Measurements from ENCODE around the gene MAST4.

MAST4 gene

GRCh38 chr5:66958980-66959641 is 362.9 kb downstream of the MAST4 start:
- WGBS = 7% methylated on average over 11 of the region's 11 CpGs
- Histone ChIP-seq H3K9ac (ENCODE audit: low read length) (peak overlapping the region; percentile 84), H3K18ac (ENCODE audit: low read depth in 1 of 2, low read length in 2 of 2) (peak overlapping the region in 1 of 2 experiments; percentile 16), H2AFZ (ENCODE audit: low read depth, low read length) (peak overlapping the region; percentile 0), H2BK12ac (ENCODE audit: low read length in 2 of 2) (no peak overlapping the region), H4K91ac (ENCODE audit: low read length) (peak overlapping the region; percentile 48), H3K27ac (ENCODE audit: low read length, poor library complexity, severe bottlenecking) (peak overlapping the region; percentile 75), H3K4me3 (ENCODE audit: insufficient read depth in 1 of 2, low read depth in 1 of 2, low read length in 2 of 2) (peak overlapping the region; percentile 40 to 82), H3K14ac (ENCODE audit: low read length in 2 of 2) (no peak overlapping the region), H2BK15ac (ENCODE audit: low read depth, poor library complexity, severe bottlenecking) (peak overlapping the region; percentile 49), H3K4me2 (ENCODE audit: low read length, poor library complexity, severe bottlenecking) (peak overlapping the region; percentile 88), H2BK5ac (ENCODE audit: low read depth, low read length, poor library complexity, severe bottlenecking) (no peak overlapping the region), H3K23ac (ENCODE audit: low read length in 2 of 2) (no peak overlapping the region), H3K4me1 (ENCODE audit: control insufficient read depth, insufficient read depth, low read depth, low read length) (peaks cover 2% of the 10 kb centered on the region), H3K79me1 (replicated peaks; ENCODE audit: low read length, poor library complexity, severe bottlenecking) (peaks cover 5% of the 10 kb centered on the region), H3K4ac (ENCODE audit: low read depth in 1 of 2, low read length in 2 of 2) (no peak overlapping the region), H2AK5ac (ENCODE audit: low read length, severe bottlenecking) (no peak overlapping the region), H4K8ac (ENCODE audit: low read length) (peak overlapping the region; percentile 75), H3K36me3 (ENCODE audit: control insufficient read depth in 1 of 2, insufficient read depth in 2 of 2, low read depth in 1 of 2, low read length in 2 of 2) (no peaks in the 10 kb centered on the region), H3K27me3 (ENCODE audit: control insufficient read depth in 1 of 2, insufficient read depth in 1 of 2, low read length in 2 of 2) (no peaks in the 10 kb centered on the region), H2BK120ac (ENCODE audit: low read depth, low read length) (peak overlapping the region; percentile 2), H3K9me3 (ENCODE audit: control insufficient read depth, low read length) (no peaks in the 10 kb centered on the region)
- DNase-seq = peak; percentile 89

- H3K79me1 ChIP-seq (replicated peaks; ENCODE audit: low read length, poor library complexity, severe bottlenecking) = peaks cover 5% of the 10 kb centered on the region
- H2BK120ac ChIP-seq (ENCODE audit: low read depth, low read length) = no peak overlapping the region
- WGBS = 29% methylated on average over 1 of the region's 2 CpGs
- no peaks in the 10 kb centered on the region for H3K36me3 ChIP-seq (ENCODE audit: control insufficient read depth in 1 of 2, insufficient read depth in 2 of 2, low read depth in 1 of 2, low read length in 2 of 2)
- H3K18ac ChIP-seq (ENCODE audit: low read depth in 1 of 2, low read length in 2 of 2) = no peak overlapping the region
- no peak overlapping the region for H2BK5ac ChIP-seq (ENCODE audit: low read depth, low read length, poor library complexity, severe bottlenecking)
- H3K9me3 ChIP-seq (ENCODE audit: control insufficient read depth, low read length) = no peaks in the 10 kb centered on the region
- no peak overlapping the region for H4K91ac ChIP-seq (ENCODE audit: low read length)
- H3K4me3 ChIP-seq (ENCODE audit: insufficient read depth in 1 of 2, low read depth in 1 of 2, low read length in 2 of 2) = peak overlapping the region in 1 of 2 experiments; percentile 82
- H3K27me3 ChIP-seq (ENCODE audit: control insufficient read depth in 1 of 2, insufficient read depth in 1 of 2, low read length in 2 of 2) = no peaks in the 10 kb centered on the region
- peak; percentile 79 for DNase-seq
- peak overlapping the region; percentile 84 for H3K9ac ChIP-seq (ENCODE audit: low read length)
- H3K4ac ChIP-seq (ENCODE audit: low read depth in 1 of 2, low read length in 2 of 2) = no peak overlapping the region
- peak overlapping the region; percentile 75 for H3K27ac ChIP-seq (ENCODE audit: low read length, poor library complexity, severe bottlenecking)
- H2AK5ac ChIP-seq (ENCODE audit: low read length, severe bottlenecking) = peak overlapping the region; percentile 23
- no peak overlapping the region for H3K14ac ChIP-seq (ENCODE audit: low read length in 2 of 2)
- H2BK15ac ChIP-seq (ENCODE audit: low read depth, poor library complexity, severe bottlenecking) = no peak overlapping the region
- H2AFZ ChIP-seq (ENCODE audit: low read depth, low read length) = no peak overlapping the region
- H2BK12ac ChIP-seq (ENCODE audit: low read length in 2 of 2) = no peak overlapping the region
- H3K23ac ChIP-seq (ENCODE audit: low read length in 2 of 2) = no peak overlapping the region
- peak overlapping the region; percentile 61 for H3K4me2 ChIP-seq (ENCODE audit: low read length, poor library complexity, severe bottlenecking)
- H4K8ac ChIP-seq (ENCODE audit: low read length) = no peak overlapping the region
- peaks cover 2% of the 10 kb centered on the region for H3K4me1 ChIP-seq (ENCODE audit: control insufficient read depth, insufficient read depth, low read depth, low read length)
Measured at GRCh38 chr5:66959653-66960052, 363.5 kb downstream of the MAST4 start.

GRCh38 chr5:66960369-66961137 is 364.4 kb downstream of the MAST4 start:
- Histone ChIP-seq H3K27me3 (ENCODE audit: control insufficient read depth in 1 of 2, insufficient read depth in 1 of 2, low read length in 2 of 2) (no peaks in the 10 kb centered on the region), H3K4me1 (ENCODE audit: control insufficient read depth, insufficient read depth, low read depth, low read length) (peaks cover 2% of the 10 kb centered on the region), H3K9me3 (ENCODE audit: control insufficient read depth, low read length) (no peaks in the 10 kb centered on the region), H3K18ac (ENCODE audit: low read depth in 1 of 2, low read length in 2 of 2) (no peak overlapping the region), H3K23ac (ENCODE audit: low read length in 2 of 2) (no peak overlapping the region), H3K79me1 (replicated peaks; ENCODE audit: low read length, poor library complexity, severe bottlenecking) (peaks cover 5% of the 10 kb centered on the region), H3K4me2 (ENCODE audit: low read length, poor library complexity, severe bottlenecking) (peak overlapping the region; percentile 41), H4K91ac (ENCODE audit: low read length) (no peak overlapping the region), H3K9ac (ENCODE audit: low read length) (peak overlapping the region; percentile 84), H4K8ac (ENCODE audit: low read length) (no peak overlapping the region), H3K36me3 (ENCODE audit: control insufficient read depth in 1 of 2, insufficient read depth in 2 of 2, low read depth in 1 of 2, low read length in 2 of 2) (no peaks in the 10 kb centered on the region), H3K27ac (ENCODE audit: low read length, poor library complexity, severe bottlenecking) (peak overlapping the region; percentile 75), H2BK5ac (ENCODE audit: low read depth, low read length, poor library complexity, severe bottlenecking) (no peak overlapping the region), H2BK12ac (ENCODE audit: low read length in 2 of 2) (no peak overlapping the region), H2AK5ac (ENCODE audit: low read length, severe bottlenecking) (no peak overlapping the region), H2AFZ (ENCODE audit: low read depth, low read length) (no peak overlapping the region), H3K4ac (ENCODE audit: low read depth in 1 of 2, low read length in 2 of 2) (no peak overlapping the region), H2BK15ac (ENCODE audit: low read depth, poor library complexity, severe bottlenecking) (no peak overlapping the region), H3K14ac (ENCODE audit: low read length in 2 of 2) (no peak overlapping the region), H3K4me3 (ENCODE audit: insufficient read depth in 1 of 2, low read depth in 1 of 2, low read length in 2 of 2) (peak overlapping the region in 1 of 2 experiments; percentile 82), H2BK120ac (ENCODE audit: low read depth, low read length) (no peak overlapping the region)
- 0% methylated on average over 4 of the region's 7 CpGs for WGBS
- peak; percentile 32 for DNase-seq

GRCh38 chr5:66963559-66963971 is 367.4 kb downstream of the MAST4 start:
- no peak overlapping the region for H2BK15ac ChIP-seq (ENCODE audit: low read depth, poor library complexity, severe bottlenecking)
- H3K9me3 ChIP-seq (ENCODE audit: control insufficient read depth, low read length) = no peaks in the 10 kb centered on the region
- no peak overlapping the region for H2BK5ac ChIP-seq (ENCODE audit: low read depth, low read length, poor library complexity, severe bottlenecking)
- no peak overlapping the region for H3K4ac ChIP-seq (ENCODE audit: low read depth in 1 of 2, low read length in 2 of 2)
- H2AK5ac ChIP-seq (ENCODE audit: low read length, severe bottlenecking) = no peak overlapping the region
- H3K27me3 ChIP-seq (ENCODE audit: control insufficient read depth in 1 of 2, insufficient read depth in 1 of 2, low read length in 2 of 2) = no peaks in the 10 kb centered on the region
- H4K8ac ChIP-seq (ENCODE audit: low read length) = peak overlapping the region; percentile 79
- H3K14ac ChIP-seq (ENCODE audit: low read length in 2 of 2) = no peak overlapping the region
- no peaks in the 10 kb centered on the region for H3K36me3 ChIP-seq (ENCODE audit: control insufficient read depth in 1 of 2, insufficient read depth in 2 of 2, low read depth in 1 of 2, low read length in 2 of 2)
- peak; percentile 88 for DNase-seq
- H2AFZ ChIP-seq (ENCODE audit: low read depth, low read length) = peak overlapping the region; percentile 36
- peaks cover 2% of the 10 kb centered on the region for H3K4me1 ChIP-seq (ENCODE audit: control insufficient read depth, insufficient read depth, low read depth, low read length)
- peak overlapping the region; percentile 53 for H3K9ac ChIP-seq (ENCODE audit: low read length)
- no peak overlapping the region for H2BK120ac ChIP-seq (ENCODE audit: low read depth, low read length)
- no peak overlapping the region for H3K4me3 ChIP-seq (ENCODE audit: insufficient read depth in 1 of 2, low read depth in 1 of 2, low read length in 2 of 2)
- H3K4me2 ChIP-seq (ENCODE audit: low read length, poor library complexity, severe bottlenecking) = no peak overlapping the region
- peaks cover 5% of the 10 kb centered on the region for H3K79me1 ChIP-seq (replicated peaks; ENCODE audit: low read length, poor library complexity, severe bottlenecking)
- no peak overlapping the region for H2BK12ac ChIP-seq (ENCODE audit: low read length in 2 of 2)
- no peak overlapping the region for H3K27ac ChIP-seq (ENCODE audit: low read length, poor library complexity, severe bottlenecking)
- no peak overlapping the region for H3K23ac ChIP-seq (ENCODE audit: low read length in 2 of 2)
- WGBS = 37% methylated on average over 1 of the region's 1 CpG
- peak overlapping the region in 1 of 2 experiments; percentile 5 for H3K18ac ChIP-seq (ENCODE audit: low read depth in 1 of 2, low read length in 2 of 2)
- H4K91ac ChIP-seq (ENCODE audit: low read length) = no peak overlapping the region
